OCI-LY7 (cell line): ENCODE results near the gene UBE4A.
"Not testable (repeated sequence)": the region's sequence is repeated elsewhere in the genome, so short reads cannot be mapped to it uniquely, and the experiment has no call there.

Source experiments
- EZH2phosphoT487 ChIP-seq: fragments of 200-600 bp; sonication (generic); IDR thresholded peaks from 2 replicates; pipeline ENCODE4 v1.6.1; 2018; ENCODE audit warnings: low read depth, borderline replicate concordance, mild to moderate bottlenecking, mixed run types, antibody characterized with exemption, low read length, moderate library complexity, mixed read lengths
- TF ChIP-seq, protein P1 (sequence below): fragments of 200-600 bp; sonication (generic); conservative IDR thresholded peaks from 2 replicates; pipeline ENCODE4 v1.5.1; 2014; ENCODE audit warnings: mild to moderate bottlenecking, antibody characterized with exemption, low read length, moderate library complexity, mixed read lengths

DNA sequence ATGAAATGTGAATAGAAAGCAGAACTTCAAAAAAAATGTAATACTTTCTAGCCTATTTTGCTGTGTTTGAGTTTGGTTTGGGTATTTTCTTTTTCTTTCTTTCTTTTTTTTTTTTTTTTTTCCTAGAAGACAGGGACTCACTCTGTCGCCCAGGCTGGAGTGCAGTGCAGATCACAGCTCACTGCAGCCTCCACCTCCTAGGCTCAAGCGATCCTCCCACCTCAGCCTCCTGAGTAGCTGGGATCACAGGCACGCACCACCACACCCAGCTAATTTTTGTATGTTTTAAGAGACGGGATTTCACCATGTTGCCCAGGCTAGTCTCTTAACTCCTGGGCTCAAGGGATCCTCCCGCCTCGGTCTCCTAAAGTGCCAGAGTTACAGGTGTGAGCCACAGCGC is 43.2 kb downstream of the UBE4A start:
- TF ChIP-seq, protein P1, sequence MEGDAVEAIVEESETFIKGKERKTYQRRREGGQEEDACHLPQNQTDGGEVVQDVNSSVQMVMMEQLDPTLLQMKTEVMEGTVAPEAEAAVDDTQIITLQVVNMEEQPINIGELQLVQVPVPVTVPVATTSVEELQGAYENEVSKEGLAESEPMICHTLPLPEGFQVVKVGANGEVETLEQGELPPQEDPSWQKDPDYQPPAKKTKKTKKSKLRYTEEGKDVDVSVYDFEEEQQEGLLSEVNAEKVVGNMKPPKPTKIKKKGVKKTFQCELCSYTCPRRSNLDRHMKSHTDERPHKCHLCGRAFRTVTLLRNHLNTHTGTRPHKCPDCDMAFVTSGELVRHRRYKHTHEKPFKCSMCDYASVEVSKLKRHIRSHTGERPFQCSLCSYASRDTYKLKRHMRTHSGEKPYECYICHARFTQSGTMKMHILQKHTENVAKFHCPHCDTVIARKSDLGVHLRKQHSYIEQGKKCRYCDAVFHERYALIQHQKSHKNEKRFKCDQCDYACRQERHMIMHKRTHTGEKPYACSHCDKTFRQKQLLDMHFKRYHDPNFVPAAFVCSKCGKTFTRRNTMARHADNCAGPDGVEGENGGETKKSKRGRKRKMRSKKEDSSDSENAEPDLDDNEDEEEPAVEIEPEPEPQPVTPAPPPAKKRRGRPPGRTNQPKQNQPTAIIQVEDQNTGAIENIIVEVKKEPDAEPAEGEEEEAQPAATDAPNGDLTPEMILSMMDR = not testable (repeated sequence)
- TF ChIP-seq EZH2phosphoT487 = not testable (repeated sequence)
